ENCODE results near the gene DCST2. TPM values are rescaled to one million over a fixed set of nuclear protein-coding genes. Genes with fewer than 3 reads are reported as not detected.
A peak's percentile ranks its signal among the peaks of the same experiment; 100 is the strongest.
"Not testable (repeated sequence)": the region's sequence is repeated elsewhere in the genome, so short reads cannot be mapped to it uniquely, and the experiment has no call there.

Gene DCST2
- polyA plus RNA-seq, 3 donors: 2.6 TPM; not detected in 2

DNA sequence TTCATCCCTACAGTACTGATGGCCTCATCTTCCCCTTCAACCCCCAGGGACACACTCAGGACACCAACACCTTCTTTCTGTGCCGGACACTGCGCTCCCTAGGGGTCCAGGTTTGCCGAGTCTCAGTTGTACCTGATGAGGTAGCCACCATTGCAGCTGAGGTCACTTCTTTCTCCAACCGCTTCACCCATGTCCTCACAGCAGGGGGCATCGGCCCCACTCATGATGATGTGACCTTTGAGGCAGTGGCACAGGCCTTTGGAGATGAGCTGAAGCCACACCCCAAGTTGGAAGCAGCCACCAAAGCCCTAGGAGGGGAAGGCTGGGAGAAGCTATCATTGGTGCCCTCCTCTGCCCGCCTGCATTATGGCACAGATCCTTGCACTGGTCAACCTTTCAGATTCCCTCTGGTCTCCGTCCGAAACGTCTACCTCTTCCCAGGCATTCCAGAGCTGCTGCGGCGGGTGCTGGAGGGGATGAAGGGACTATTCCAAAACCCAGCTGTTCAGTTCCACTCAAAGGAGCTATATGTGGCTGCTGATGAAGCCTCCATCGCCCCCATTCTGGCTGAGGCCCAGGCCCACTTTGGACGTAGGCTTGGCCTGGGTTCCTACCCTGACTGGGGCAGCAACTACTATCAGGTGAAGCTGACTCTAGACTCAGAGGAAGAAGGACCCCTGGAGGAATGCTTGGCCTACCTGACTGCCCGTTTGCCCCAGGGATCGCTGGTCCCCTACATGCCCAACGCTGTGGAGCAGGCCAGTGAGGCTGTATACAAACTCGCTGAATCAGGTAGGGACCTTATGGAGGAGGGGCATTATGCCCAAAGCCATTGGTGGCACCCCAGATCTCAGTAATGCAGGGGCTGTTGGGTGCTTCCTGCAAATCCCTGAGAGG, 45.3 kb downstream of the DCST2 start:
- no peaks in the 10 kb centered on the region for H3K27me3 ChIP-seq (ENCODE audit: control insufficient read depth in 2 of 2, insufficient read depth in 2 of 2, low read length in 2 of 2)
- no peaks in the 10 kb centered on the region for H3K9me3 ChIP-seq (replicated peaks in 1 of 2; ENCODE audit: control insufficient read depth in 1 of 2, insufficient read depth in 1 of 2, low read length in 2 of 2)
- peaks cover 22% of the 10 kb centered on the region for H3K4me1 Mint-ChIP-seq
- no peak overlapping the region for H3K4me3 ChIP-seq (replicated peaks in 1 of 3; ENCODE audit: low read depth in 2 of 3, low read length in 3 of 3)
- intact Hi-C loops (cut with micrococcal nuclease): no loop called here
- no peak overlapping the region for H3K4me3 Mint-ChIP-seq
- peak overlapping the region in 3 of 7 donors; percentile 50 to 67 (median 66) for H3K27ac Mint-ChIP-seq
- no peak for DNase-seq
- WGBS (ENCODE audit: insufficient coverage): 97% methylated on average over 11 of the region's 17 CpGs
- peaks cover 37% of the 10 kb centered on the region for H4K20me1 ChIP-seq (ENCODE audit: insufficient read depth, low read length)
- H3K9ac ChIP-seq (ENCODE audit: insufficient read depth, low read length, poor library complexity, severe bottlenecking): no peak overlapping the region
- peaks cover 54% of the 10 kb centered on the region for H3K79me2 ChIP-seq (ENCODE audit: insufficient read depth, low read length)
- H2AFZ ChIP-seq (ENCODE audit: insufficient read depth, low read depth, low read length, poor library complexity, severe bottlenecking): no peak overlapping the region
- H3K36me3 ChIP-seq (replicated peaks in 1 of 2; ENCODE audit: control insufficient read depth in 1 of 2, insufficient read depth in 2 of 2, low read length in 2 of 2): peaks cover 30 to 38% of the 10 kb centered on the region in 2 donors
- peaks cover 0 to 2% (median 0%) of the 10 kb centered on the region in 7 donors for H3K9me3 Mint-ChIP-seq
- H3K27me3 Mint-ChIP-seq (ENCODE audit: low read depth in 3 of 3): no peaks in the 10 kb centered on the region
- no peak for TF ChIP-seq CTCF (IDR thresholded peaks at IDR 0.05)
- H3K4me1 ChIP-seq (ENCODE audit: control insufficient read depth in 1 of 2, insufficient read depth in 2 of 2, low read length in 2 of 2): peaks cover 13 to 20% of the 10 kb centered on the region in 2 donors
- no peak overlapping the region for H3K27ac ChIP-seq (ENCODE audit: low read depth in 1 of 2, low read length in 2 of 2)
- peaks cover 31 to 49% of the 10 kb centered on the region in 2 donors for H3K36me3 Mint-ChIP-seq
- no peak overlapping the region for H3K4me2 ChIP-seq (replicated peaks; ENCODE audit: extremely low read depth, low read length, poor library complexity, severe bottlenecking)

- H3K36me3 ChIP-seq (replicated peaks in 1 of 2; ENCODE audit: control insufficient read depth in 1 of 2, insufficient read depth in 2 of 2, low read length in 2 of 2): peaks cover 30 to 38% of the 10 kb centered on the region in 2 donors
- H3K4me3 Mint-ChIP-seq: no peak overlapping the region
- peaks cover 18 to 26% of the 10 kb centered on the region in 2 donors for H3K4me1 ChIP-seq (ENCODE audit: control insufficient read depth in 1 of 2, insufficient read depth in 2 of 2, low read length in 2 of 2)
- no peak overlapping the region for H2AFZ ChIP-seq (ENCODE audit: insufficient read depth, low read depth, low read length, poor library complexity, severe bottlenecking)
- no peak overlapping the region for H3K27ac ChIP-seq (ENCODE audit: low read depth in 1 of 2, low read length in 2 of 2)
- no peaks in the 10 kb centered on the region for H3K27me3 ChIP-seq (ENCODE audit: control insufficient read depth in 2 of 2, insufficient read depth in 2 of 2, low read length in 2 of 2)
- H3K36me3 Mint-ChIP-seq: peaks cover 28 to 46% of the 10 kb centered on the region in 2 donors
- H3K27ac Mint-ChIP-seq: peak overlapping the region in 3 of 7 donors; percentile 37 to 74 (median 50)
- H3K4me2 ChIP-seq (replicated peaks; ENCODE audit: extremely low read depth, low read length, poor library complexity, severe bottlenecking): no peak overlapping the region
- H3K79me2 ChIP-seq (ENCODE audit: insufficient read depth, low read length): peaks cover 56% of the 10 kb centered on the region
- H3K9me3 Mint-ChIP-seq: peaks cover 0 to 2% (median 0%) of the 10 kb centered on the region in 7 donors
- H4K20me1 ChIP-seq (ENCODE audit: insufficient read depth, low read length): peaks cover 37% of the 10 kb centered on the region
- H3K9ac ChIP-seq (ENCODE audit: insufficient read depth, low read length, poor library complexity, severe bottlenecking): no peak overlapping the region
- WGBS (ENCODE audit: insufficient coverage): 33% methylated on average over 4 of the region's 6 CpGs
- no peaks in the 10 kb centered on the region for H3K9me3 ChIP-seq (replicated peaks in 1 of 2; ENCODE audit: control insufficient read depth in 1 of 2, insufficient read depth in 1 of 2, low read length in 2 of 2)
- no peak for TF ChIP-seq CTCF (IDR thresholded peaks at IDR 0.05)
- intact Hi-C loops (cut with micrococcal nuclease): no loop called here
- DNase-seq: no peak
- H3K4me1 Mint-ChIP-seq: peaks cover 17% of the 10 kb centered on the region
- H3K27me3 Mint-ChIP-seq (ENCODE audit: low read depth in 3 of 3): no peaks in the 10 kb centered on the region
- H3K4me3 ChIP-seq (replicated peaks in 1 of 3; ENCODE audit: low read depth in 2 of 3, low read length in 3 of 3): no peak overlapping the region
These were observed 46.3 kb downstream of the DCST2 start for GRCh38 chr1:154987326-154987725.

DNA sequence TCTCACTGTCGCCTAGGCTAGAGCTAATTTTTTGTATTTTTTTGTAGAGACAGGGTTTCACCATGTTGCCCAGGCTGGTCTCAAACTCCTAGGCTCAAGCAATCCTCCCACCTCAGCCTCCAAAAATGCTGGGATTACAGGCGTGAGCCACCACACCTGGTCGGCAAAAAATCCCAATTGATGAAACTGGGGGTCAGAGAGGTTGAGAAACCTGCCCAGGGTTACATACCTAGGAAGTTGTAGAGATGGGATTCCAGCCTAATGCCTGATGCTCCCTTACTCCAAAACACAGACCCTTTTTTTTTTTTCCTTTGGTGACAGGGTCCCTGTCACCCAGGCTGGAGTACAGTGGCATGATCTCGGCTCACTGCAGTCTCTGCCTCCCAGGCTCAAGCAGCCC, 46.8 kb downstream of the DCST2 start:
- H3K4me3 ChIP-seq (replicated peaks in 1 of 3; ENCODE audit: low read depth in 2 of 3, low read length in 3 of 3); H3K27ac Mint-ChIP-seq; H3K27me3 ChIP-seq (ENCODE audit: control insufficient read depth in 2 of 2, insufficient read depth in 2 of 2, low read length in 2 of 2); intact Hi-C loops (cut with micrococcal nuclease); H3K9me3 Mint-ChIP-seq; H3K27me3 Mint-ChIP-seq (ENCODE audit: low read depth in 3 of 3); H3K27ac ChIP-seq (ENCODE audit: low read depth in 1 of 2, low read length in 2 of 2); H3K9me3 ChIP-seq (replicated peaks in 1 of 2; ENCODE audit: control insufficient read depth in 1 of 2, insufficient read depth in 1 of 2, low read length in 2 of 2); H3K4me3 Mint-ChIP-seq; H3K4me2 ChIP-seq (replicated peaks; ENCODE audit: extremely low read depth, low read length, poor library complexity, severe bottlenecking); H2AFZ ChIP-seq (ENCODE audit: insufficient read depth, low read depth, low read length, poor library complexity, severe bottlenecking); DNase-seq; H3K9ac ChIP-seq (ENCODE audit: insufficient read depth, low read length, poor library complexity, severe bottlenecking): not testable (repeated sequence)
- Histone ChIP-seq H3K36me3 (replicated peaks in 1 of 2; ENCODE audit: control insufficient read depth in 1 of 2, insufficient read depth in 2 of 2, low read length in 2 of 2) (peaks cover 30 to 38% of the 10 kb centered on the region in 2 donors), H3K4me1 (ENCODE audit: control insufficient read depth in 1 of 2, insufficient read depth in 2 of 2, low read length in 2 of 2) (peaks cover 19 to 27% of the 10 kb centered on the region in 2 donors), H3K79me2 (ENCODE audit: insufficient read depth, low read length) (peaks cover 56% of the 10 kb centered on the region), H4K20me1 (ENCODE audit: insufficient read depth, low read length) (peaks cover 37% of the 10 kb centered on the region)
- Mint-ChIP-seq H3K4me1 (peaks cover 17% of the 10 kb centered on the region), H3K36me3 (peaks cover 28 to 43% of the 10 kb centered on the region in 2 donors)
- no CpG with 5 or more reads among the region's 4 CpGs for WGBS (ENCODE audit: insufficient coverage)
